Parathyroid adenoma (tissue), 2 donors: ENCODE data around the gene ELP4.
"Not testable (repeated sequence)": the region's sequence is repeated elsewhere in the genome, so short reads cannot be mapped to it uniquely, and the experiment has no call there.

Experiments used
- H2AFZ ChIP-seq: fragments of 300-600 bp; sonication (generic); one replicate; pipeline ENCODE4 v1.7.0; 2017; ENCODE audit warnings: antibody characterized with exemption, mild to moderate bottlenecking
- H3K27ac ChIP-seq: fragments of 300-600 bp; sonication (generic); one replicate; pipeline ENCODE4 v1.7.0; 2017
- H3K27me3 ChIP-seq: fragments of 300-600 bp; sonication (generic); one replicate; pipeline ENCODE4 v1.7.0; 2017; ENCODE audit warnings: low read length; ENCODE audit not compliant: control insufficient read depth, insufficient read depth
- H3K36me3 ChIP-seq: fragments of 300-600 bp; sonication (generic); one replicate; pipeline ENCODE4 v1.7.0; 2017; ENCODE audit warnings: low read length; ENCODE audit not compliant: control insufficient read depth, insufficient read depth
- H3K4me1 ChIP-seq: fragments of 300-600 bp; sonication (generic); one replicate; pipeline ENCODE4 v1.7.0; 2017; ENCODE audit warnings: control low read depth
- H3K4me2 ChIP-seq: fragments of 300-600 bp; sonication (generic); one replicate; pipeline ENCODE4 v1.7.0; 2017; ENCODE audit warnings: low read length
- H3K4me3 ChIP-seq: fragments of 300-600 bp; sonication (generic); one replicate; pipeline ENCODE4 v1.7.0; 2017; ENCODE audit warnings: low read depth, low read length
- H3K79me2 ChIP-seq: fragments of 300-600 bp; sonication (generic); one replicate; pipeline ENCODE4 v1.7.0; 2017; ENCODE audit warnings: control low read depth
- H3K9ac ChIP-seq: fragments of 300-600 bp; sonication (generic); one replicate; pipeline ENCODE4 v1.7.0; 2017; ENCODE audit warnings: mild to moderate bottlenecking
- H3K9me3 ChIP-seq: fragments of 300-600 bp; sonication (generic); one replicate; pipeline ENCODE4 v1.7.0; 2017; ENCODE audit warnings: low read length; ENCODE audit not compliant: control insufficient read depth
- TF ChIP-seq, protein P1 (sequence below): fragments of 300-600 bp; sonication (generic); IDR thresholded peaks from one replicate; pipeline ENCODE4 v1.7.0; 2017; ENCODE audit warnings: antibody characterized with exemption, mild to moderate bottlenecking
- donor health status: primary hyperparathyroidism.

ELP4 gene

DNA sequence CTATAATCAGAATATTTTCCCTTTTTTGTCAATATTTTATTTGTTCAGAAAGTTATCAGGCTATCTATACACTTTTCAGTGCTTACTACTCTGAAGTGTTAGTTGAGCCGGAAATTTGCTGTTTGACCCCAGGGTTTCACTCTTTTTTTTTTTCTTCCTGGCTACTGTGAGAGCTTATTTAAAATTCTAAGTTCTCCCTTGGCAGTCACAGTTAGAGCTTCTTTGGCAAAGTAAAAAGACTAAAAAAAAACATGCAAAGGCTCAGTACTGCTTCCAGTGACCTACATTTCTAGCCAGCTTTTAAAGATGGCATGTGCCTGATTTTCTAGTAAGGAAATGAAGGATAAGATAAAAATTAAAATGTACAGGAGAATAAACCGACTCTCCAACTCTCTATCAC lies 48.4 kb downstream of the ELP4 start:
- H2AFZ ChIP-seq, result no peak overlapping the region
- no peak overlapping the region for H3K4me3 ChIP-seq
- no peaks in the 10 kb centered on the region for H3K9me3 ChIP-seq
- no peaks in the 10 kb centered on the region for H3K79me2 ChIP-seq
- no peaks in the 10 kb centered on the region for H3K4me1 ChIP-seq
- H3K36me3 ChIP-seq, result no peaks in the 10 kb centered on the region
- H3K9ac ChIP-seq, result no peak overlapping the region
- H3K27ac ChIP-seq, result no peak overlapping the region
- TF ChIP-seq, protein P1, sequence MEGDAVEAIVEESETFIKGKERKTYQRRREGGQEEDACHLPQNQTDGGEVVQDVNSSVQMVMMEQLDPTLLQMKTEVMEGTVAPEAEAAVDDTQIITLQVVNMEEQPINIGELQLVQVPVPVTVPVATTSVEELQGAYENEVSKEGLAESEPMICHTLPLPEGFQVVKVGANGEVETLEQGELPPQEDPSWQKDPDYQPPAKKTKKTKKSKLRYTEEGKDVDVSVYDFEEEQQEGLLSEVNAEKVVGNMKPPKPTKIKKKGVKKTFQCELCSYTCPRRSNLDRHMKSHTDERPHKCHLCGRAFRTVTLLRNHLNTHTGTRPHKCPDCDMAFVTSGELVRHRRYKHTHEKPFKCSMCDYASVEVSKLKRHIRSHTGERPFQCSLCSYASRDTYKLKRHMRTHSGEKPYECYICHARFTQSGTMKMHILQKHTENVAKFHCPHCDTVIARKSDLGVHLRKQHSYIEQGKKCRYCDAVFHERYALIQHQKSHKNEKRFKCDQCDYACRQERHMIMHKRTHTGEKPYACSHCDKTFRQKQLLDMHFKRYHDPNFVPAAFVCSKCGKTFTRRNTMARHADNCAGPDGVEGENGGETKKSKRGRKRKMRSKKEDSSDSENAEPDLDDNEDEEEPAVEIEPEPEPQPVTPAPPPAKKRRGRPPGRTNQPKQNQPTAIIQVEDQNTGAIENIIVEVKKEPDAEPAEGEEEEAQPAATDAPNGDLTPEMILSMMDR, result no peak
- H3K27me3 ChIP-seq, result no peaks in the 10 kb centered on the region
- H3K4me2 ChIP-seq, result no peak overlapping the region

DNA sequence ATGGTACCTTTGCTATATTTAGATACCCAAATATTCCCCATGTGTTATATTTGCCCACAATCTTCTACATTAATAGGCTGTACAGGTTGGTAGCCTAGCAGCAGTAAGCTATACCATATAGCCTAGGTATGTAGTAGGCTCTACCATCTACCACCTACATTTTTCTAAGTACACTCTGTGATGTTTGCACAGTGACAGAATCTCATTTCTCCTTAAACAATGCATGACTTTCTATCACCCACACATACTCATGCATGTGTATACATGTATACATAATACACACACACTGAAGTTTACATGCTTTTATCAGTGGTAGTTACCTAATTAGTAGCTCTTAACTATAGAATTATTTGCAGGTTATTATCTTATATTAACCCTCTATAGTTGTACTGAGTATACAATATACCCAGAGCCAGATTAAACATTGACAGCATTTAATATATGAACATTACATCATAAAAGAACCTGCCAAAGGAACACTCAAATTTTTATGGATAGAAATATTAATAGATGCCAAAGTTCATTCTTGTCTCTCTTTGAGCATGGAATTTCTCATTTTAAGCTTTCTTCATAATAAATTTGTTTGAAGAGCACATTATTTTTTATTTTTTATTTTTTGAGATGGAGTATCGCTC lies 51.4 kb downstream of the ELP4 start:
- TF ChIP-seq, protein P1, result no peak
- Histone ChIP-seq H3K4me3 (no peak overlapping the region), H3K9ac (no peak overlapping the region), H3K9me3 (no peaks in the 10 kb centered on the region), H3K4me2 (no peak overlapping the region), H3K36me3 (no peaks in the 10 kb centered on the region), H2AFZ (no peak overlapping the region), H3K27ac (no peak overlapping the region), H3K79me2 (no peaks in the 10 kb centered on the region), H3K4me1 (no peaks in the 10 kb centered on the region), H3K27me3 (no peaks in the 10 kb centered on the region)

DNA sequence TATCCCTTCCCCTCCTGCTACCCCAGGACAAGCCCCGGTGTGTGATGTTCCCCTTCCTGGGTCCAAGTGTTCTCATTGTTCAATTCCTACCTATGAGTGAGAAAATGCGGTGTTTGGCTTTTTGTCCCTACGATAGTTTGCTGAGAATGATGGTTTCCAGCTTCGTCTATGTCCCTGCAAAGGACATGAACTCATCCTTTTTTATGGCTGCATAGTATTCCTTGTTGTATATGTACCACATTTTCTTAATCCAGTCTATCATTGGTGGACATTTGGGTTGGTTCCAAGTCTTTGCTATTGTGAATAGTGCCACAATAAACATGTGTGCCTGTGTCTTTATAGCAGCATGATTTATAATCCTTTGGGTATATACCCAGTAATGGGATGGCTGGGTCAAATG lies 55.0 kb downstream of the ELP4 start:
- not testable (repeated sequence) for H2AFZ ChIP-seq, H3K36me3 ChIP-seq, H3K27me3 ChIP-seq, H3K4me2 ChIP-seq, H3K27ac ChIP-seq, H3K9ac ChIP-seq, H3K4me1 ChIP-seq, H3K79me2 ChIP-seq, H3K4me3 ChIP-seq, H3K9me3 ChIP-seq

DNA sequence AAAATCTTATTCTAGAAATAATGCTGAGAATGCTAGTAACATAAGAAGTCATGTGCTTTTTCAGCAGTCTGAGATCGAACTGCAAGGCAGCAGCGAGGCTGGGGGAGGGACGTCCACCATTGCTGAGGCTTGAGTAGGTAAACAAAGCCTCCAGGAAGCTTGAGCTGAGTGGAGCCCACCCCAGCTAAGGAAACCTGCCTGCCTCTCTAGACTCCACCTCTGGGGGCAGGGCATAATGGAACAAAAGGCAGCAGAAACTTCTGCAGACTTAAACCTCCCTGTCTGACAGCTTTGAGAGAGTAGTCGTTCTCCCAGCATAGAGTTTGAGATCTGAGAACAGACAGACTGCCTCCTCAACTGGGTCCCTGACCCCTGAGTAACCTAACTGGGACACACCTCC lies 64.6 kb downstream of the ELP4 start:
- not testable (repeated sequence) for H3K4me2 ChIP-seq, H3K4me3 ChIP-seq, H2AFZ ChIP-seq, H3K9ac ChIP-seq, H3K36me3 ChIP-seq, H3K27me3 ChIP-seq, H3K9me3 ChIP-seq, H3K4me1 ChIP-seq, H3K27ac ChIP-seq, H3K79me2 ChIP-seq

DNA sequence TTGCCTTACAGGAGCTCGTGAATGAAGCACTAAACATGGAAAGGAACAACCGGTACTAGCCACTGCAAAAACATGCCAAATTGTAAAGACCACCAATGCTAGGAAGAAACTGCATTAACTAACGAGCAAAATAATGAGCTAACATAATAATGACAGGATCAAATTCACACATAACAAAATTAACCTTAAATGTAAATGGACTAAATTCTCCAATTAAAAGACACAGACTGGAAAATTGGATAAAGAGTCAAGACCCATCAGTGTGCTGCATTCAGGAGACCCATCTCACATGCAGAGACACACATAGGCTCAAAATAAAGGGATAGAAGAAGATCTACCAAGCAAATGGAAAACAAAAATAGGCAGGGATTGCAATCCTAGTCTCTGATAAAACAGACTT lies 66.2 kb downstream of the ELP4 start:
- H3K27ac ChIP-seq, H2AFZ ChIP-seq, H3K4me2 ChIP-seq, H3K36me3 ChIP-seq, H3K79me2 ChIP-seq, H3K4me1 ChIP-seq, H3K9ac ChIP-seq, H3K4me3 ChIP-seq, H3K27me3 ChIP-seq, H3K9me3 ChIP-seq: not testable (repeated sequence)

DNA sequence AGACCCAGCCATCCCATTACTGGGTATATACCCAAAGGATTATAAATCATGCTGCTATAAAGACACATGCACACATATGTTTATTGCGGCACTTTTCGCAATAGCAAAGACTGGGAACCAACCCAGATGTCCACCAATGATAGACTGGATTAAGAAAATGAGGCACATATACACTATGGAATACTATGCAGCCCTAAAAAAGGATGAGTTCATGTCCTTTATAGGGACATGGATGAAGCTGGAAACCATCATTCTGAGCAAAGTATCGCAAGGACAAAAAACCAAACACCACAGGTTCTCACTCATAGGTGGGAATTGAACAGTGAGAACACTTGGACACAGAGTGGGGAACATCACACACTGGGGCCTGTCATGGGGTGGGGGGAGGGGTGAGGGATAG lies 69.8 kb downstream of the ELP4 start:
- not testable (repeated sequence) for H3K79me2 ChIP-seq, H2AFZ ChIP-seq, H3K4me1 ChIP-seq, H3K9me3 ChIP-seq, H3K27ac ChIP-seq, H3K36me3 ChIP-seq, H3K4me2 ChIP-seq, H3K27me3 ChIP-seq, H3K4me3 ChIP-seq, H3K9ac ChIP-seq

DNA sequence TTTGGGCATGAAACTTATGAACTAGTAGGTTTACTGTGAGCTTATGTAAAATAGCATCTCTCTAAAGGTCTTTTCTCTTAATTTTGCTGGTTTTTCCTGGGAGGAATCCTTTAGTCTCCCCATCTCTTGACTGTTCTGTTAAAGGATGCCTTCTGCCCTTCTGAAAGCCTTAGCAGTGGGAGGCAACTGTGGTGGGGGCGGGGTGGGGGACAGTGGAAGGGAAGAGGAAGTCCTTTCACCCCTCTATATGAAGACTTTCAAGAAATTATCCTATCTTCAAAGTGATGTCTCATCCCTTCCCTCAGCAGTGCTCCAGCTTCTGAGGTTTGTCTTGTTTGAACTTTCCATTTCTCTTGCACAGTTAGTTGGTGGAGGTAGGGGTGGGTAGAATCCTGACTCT lies 73.1 kb downstream of the ELP4 start:
- H3K27ac ChIP-seq, result no peak overlapping the region
- no peaks in the 10 kb centered on the region for H3K79me2 ChIP-seq
- H3K9ac ChIP-seq, result no peak overlapping the region
- TF ChIP-seq, protein P1, result no peak
- no peaks in the 10 kb centered on the region for H3K9me3 ChIP-seq
- no peak overlapping the region for H3K4me3 ChIP-seq
- H3K4me1 ChIP-seq, result no peaks in the 10 kb centered on the region
- no peaks in the 10 kb centered on the region for H3K36me3 ChIP-seq
- H3K27me3 ChIP-seq, result no peaks in the 10 kb centered on the region
- no peak overlapping the region for H2AFZ ChIP-seq
- H3K4me2 ChIP-seq, result no peak overlapping the region
